ENCODE data around the gene MSI2. TPM values are rescaled to one million over a fixed set of nuclear protein-coding genes. Genes with fewer than 3 reads are reported as not detected.
A peak's percentile ranks its signal among the peaks of the same experiment; 100 is the strongest.

MSI2 gene
- total and polyA plus RNA-seq, 7 donors: 12.6 to 25.8 (median 21.3) TPM

- Histone ChIP-seq H3K4me1 (peaks cover 0 to 21% (median 16%) of the 10 kb centered on the region in 4 donors), H3K27ac (peak overlapping the region; percentile 65 to 94 (median 81)), H3K4me3 (peak overlapping the region; percentile 14 to 36 (median 27)), H3K36me3 (no peaks in the 10 kb centered on the region), H3K9me3 (no peaks in the 10 kb centered on the region), H3K27me3 (no peaks in the 10 kb centered on the region)
- intact Hi-C loops (cut with DNase I): loop anchor here (2.0 to 10.0 kb wide), 2 partner anchors 332 to 406 kb away; partner anchors contain the start of gene MSI2
- WGBS, 2 donors: 37% methylated on average over 21 of the region's 21 CpGs
- DNase-seq: peak; percentile 97
- TF ChIP-seq POLR2AphosphoS5 (IDR thresholded peaks at IDR 0.05) (peak in 3 of 4 donors; percentile 15 to 82 (median 29)), EP300 (IDR thresholded peaks at IDR 0.05) (no peak), POLR2A (IDR thresholded peaks at IDR 0.05) (no peak)
Measured at GRCh38 chr17:57662644-57663308, 406.5 kb downstream of the MSI2 start.

DNA sequence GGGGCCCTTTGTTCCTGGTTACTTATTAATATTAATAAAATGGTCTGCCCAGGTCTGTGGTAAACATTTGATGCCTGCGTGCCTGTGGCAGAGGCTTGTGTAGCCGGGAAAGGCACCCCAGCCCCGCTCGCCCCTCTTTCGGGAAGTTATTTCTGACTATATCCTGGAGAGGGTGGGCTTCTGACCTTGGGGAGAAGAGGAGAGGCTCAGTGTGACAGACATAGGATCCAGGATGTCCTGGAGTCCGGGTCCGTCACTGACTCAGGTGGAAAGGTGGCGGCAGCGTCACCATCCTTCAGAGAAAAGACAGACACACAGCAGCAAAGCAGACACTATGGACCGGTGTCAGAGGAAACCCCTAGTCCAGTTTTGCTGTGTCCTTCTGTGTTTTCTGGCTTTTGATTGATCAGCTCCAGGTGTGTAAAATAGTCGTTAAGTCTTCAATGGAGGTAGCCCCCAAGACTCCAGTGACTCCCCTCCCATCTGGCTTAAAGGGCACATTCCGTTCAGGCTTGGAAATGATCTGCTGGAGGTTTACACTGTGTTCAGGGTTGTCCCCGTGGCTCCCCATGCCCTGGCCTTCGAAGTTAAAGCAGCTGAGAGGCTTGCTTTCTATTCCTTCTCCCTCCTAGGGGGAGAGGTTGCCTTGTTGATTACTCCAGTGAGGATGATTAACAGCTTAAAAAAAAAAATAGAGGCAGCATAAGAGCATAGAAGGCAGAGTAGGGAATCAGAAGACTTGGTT lies 407.2 kb downstream of the MSI2 start:
- 90% methylated on average over 14 of the region's 14 CpGs for WGBS, 2 donors
- no peaks in the 10 kb centered on the region for H3K36me3 ChIP-seq
- no peaks in the 10 kb centered on the region for H3K27me3 ChIP-seq
- intact Hi-C loops (cut with DNase I): loop anchor here (2.0 to 10.0 kb wide), 2 partner anchors 331 to 407 kb away; partner anchors contain the start of gene MSI2
- no peaks in the 10 kb centered on the region for H3K9me3 ChIP-seq
- H3K27ac ChIP-seq: peak overlapping the region; percentile 65 to 94 (median 81)
- peak; percentile 27 for DNase-seq
- peak overlapping the region in 3 of 4 donors; percentile 18 to 36 (median 26) for H3K4me3 ChIP-seq
- peaks cover 0 to 21% (median 16%) of the 10 kb centered on the region in 4 donors for H3K4me1 ChIP-seq
- TF ChIP-seq, protein P1, sequence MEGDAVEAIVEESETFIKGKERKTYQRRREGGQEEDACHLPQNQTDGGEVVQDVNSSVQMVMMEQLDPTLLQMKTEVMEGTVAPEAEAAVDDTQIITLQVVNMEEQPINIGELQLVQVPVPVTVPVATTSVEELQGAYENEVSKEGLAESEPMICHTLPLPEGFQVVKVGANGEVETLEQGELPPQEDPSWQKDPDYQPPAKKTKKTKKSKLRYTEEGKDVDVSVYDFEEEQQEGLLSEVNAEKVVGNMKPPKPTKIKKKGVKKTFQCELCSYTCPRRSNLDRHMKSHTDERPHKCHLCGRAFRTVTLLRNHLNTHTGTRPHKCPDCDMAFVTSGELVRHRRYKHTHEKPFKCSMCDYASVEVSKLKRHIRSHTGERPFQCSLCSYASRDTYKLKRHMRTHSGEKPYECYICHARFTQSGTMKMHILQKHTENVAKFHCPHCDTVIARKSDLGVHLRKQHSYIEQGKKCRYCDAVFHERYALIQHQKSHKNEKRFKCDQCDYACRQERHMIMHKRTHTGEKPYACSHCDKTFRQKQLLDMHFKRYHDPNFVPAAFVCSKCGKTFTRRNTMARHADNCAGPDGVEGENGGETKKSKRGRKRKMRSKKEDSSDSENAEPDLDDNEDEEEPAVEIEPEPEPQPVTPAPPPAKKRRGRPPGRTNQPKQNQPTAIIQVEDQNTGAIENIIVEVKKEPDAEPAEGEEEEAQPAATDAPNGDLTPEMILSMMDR (IDR thresholded peaks at IDR 0.05): no peak
- TF ChIP-seq POLR2AphosphoS5 (IDR thresholded peaks at IDR 0.05): no peak
- no peak for TF ChIP-seq POLR2A (IDR thresholded peaks at IDR 0.05)
- no peak for TF ChIP-seq EP300 (IDR thresholded peaks at IDR 0.05)

- peaks cover 0 to 21% (median 16%) of the 10 kb centered on the region in 4 donors for H3K4me1 ChIP-seq
- intact Hi-C loops (cut with DNase I): loop anchor here (10.0 kb wide), 1 partner anchor 330 kb away; no protein-coding TSS in a partner anchor
- no peaks in the 10 kb centered on the region for H3K9me3 ChIP-seq
- TF ChIP-seq, protein P1 (IDR thresholded peaks at IDR 0.05): no peak
- TF ChIP-seq EP300 (IDR thresholded peaks at IDR 0.05): no peak
- no peak for TF ChIP-seq POLR2A (IDR thresholded peaks at IDR 0.05)
- TF ChIP-seq POLR2AphosphoS5 (IDR thresholded peaks at IDR 0.05): no peak
- H3K4me3 ChIP-seq: no peak overlapping the region
- WGBS, 2 donors: 84 to 85% methylated on average over 5 of the region's 5 CpGs
- H3K27me3 ChIP-seq: no peaks in the 10 kb centered on the region
- peak; percentile 33 for DNase-seq
- no peaks in the 10 kb centered on the region for H3K36me3 ChIP-seq
- H3K27ac ChIP-seq: peak overlapping the region in 1 of 4 donors; percentile 58
Measured at GRCh38 chr17:57665128-57665527, 408.8 kb downstream of the MSI2 start.

DNA sequence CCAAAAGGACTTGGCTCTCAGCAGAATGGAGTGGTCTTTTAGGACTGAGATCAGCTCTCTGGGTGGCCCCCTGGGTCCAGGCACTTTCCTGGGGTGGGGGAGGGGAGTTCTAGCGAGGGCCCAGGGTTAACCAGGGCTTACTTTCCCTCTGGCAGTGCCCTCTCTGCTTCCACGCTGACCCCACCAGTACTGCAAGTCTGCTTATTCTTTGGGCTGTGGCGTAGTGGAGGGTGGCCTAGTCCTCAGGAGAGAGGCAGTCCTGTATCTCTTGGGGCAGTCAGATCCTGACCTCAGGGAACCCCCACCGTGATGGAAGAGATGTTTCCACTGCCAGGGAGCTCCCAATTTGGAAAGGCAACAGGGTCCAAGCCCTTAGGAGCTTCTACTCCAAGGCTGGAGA lies 409.4 kb downstream of the MSI2 start:
- H3K36me3 ChIP-seq: no peaks in the 10 kb centered on the region
- no peaks in the 10 kb centered on the region for H3K9me3 ChIP-seq
- H3K27me3 ChIP-seq: no peaks in the 10 kb centered on the region
- TF ChIP-seq POLR2AphosphoS5 (IDR thresholded peaks at IDR 0.05) (no peak), EP300 (IDR thresholded peaks at IDR 0.05) (no peak), POLR2A (IDR thresholded peaks at IDR 0.05) (no peak)
- H3K4me1 ChIP-seq: peaks cover 0 to 21% (median 16%) of the 10 kb centered on the region in 4 donors
- WGBS, 2 donors: 91 to 92% methylated on average over 4 of the region's 4 CpGs
- intact Hi-C loops (cut with DNase I): loop anchor here (10.0 kb wide), 1 partner anchor 329 kb away; no protein-coding TSS in a partner anchor
- H3K27ac ChIP-seq: peak overlapping the region in 1 of 4 donors; percentile 58
- peak; percentile 54 for DNase-seq
- no peak overlapping the region for H3K4me3 ChIP-seq

GRCh38 chr17:57666201-57666870 lies 410.0 kb downstream of the MSI2 start:
- H3K4me3 ChIP-seq: no peak overlapping the region
- peaks cover 0 to 21% (median 16%) of the 10 kb centered on the region in 4 donors for H3K4me1 ChIP-seq
- WGBS, 2 donors: 71 to 90% methylated on average over 5 of the region's 5 CpGs
- intact Hi-C loops (cut with DNase I): loop anchor here (10.0 kb wide), 1 partner anchor 328 kb away; no protein-coding TSS in a partner anchor
- TF ChIP-seq, protein P1 (IDR thresholded peaks at IDR 0.05): no peak
- no peak for TF ChIP-seq POLR2AphosphoS5 (IDR thresholded peaks at IDR 0.05)
- no peak for TF ChIP-seq EP300 (IDR thresholded peaks at IDR 0.05)
- TF ChIP-seq POLR2A (IDR thresholded peaks at IDR 0.05): no peak
- no peaks in the 10 kb centered on the region for H3K9me3 ChIP-seq
- peak; percentile 28 for DNase-seq
- H3K27me3 ChIP-seq: no peaks in the 10 kb centered on the region
- H3K36me3 ChIP-seq: no peaks in the 10 kb centered on the region
- peak overlapping the region in 1 of 4 donors; percentile 58 for H3K27ac ChIP-seq

Data from sigmoid colon (tissue), 7 donors.